DLD1 (cell line): Measurements from ENCODE around the gene SLC38A5.
"Not testable (repeated sequence)": the region's sequence is repeated elsewhere in the genome, so short reads cannot be mapped to it uniquely, and the experiment has no call there.

Experiments used
- in situ Hi-C: cut with HindIII; loops from 2 replicates; pipeline ENCODE4 v1.10.0; 2017; ENCODE audit warnings: low sequenced_read_pairs

SLC38A5 gene

DNA sequence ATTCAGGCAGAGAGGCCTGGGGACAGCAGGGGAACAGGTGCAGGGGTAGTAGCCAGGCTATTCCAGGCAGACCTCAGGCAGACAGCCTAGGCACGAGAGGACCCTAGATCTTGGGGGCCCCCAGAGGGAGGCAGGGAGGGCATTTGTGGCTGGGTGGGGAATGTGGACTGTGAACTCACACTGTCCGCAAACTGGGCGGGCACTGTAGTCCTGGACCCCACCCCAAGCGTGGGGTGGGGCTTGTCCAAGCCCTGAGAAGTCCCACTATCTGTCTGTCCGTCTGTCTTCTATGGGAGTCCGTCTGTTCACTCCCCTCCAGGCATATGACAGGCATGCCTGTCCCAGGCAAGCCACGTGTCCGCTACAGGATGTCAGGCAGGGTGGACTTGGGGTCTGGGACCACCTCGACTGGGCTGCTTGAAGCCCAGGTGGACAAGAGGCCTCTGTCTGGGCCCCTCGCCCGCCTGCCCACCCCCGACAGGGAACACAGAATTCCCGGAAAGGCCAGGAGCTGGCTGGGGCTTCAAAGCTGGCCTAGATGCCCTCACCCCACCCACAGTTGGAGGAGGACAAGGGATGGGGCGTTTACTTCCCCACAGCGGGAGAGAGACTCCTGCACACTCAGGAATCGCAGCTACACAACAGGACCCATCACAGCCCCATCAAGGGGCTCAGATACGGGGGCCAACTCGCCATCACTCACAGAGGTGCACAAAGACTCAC lies at the start of gene SLC38A5:
Gene SLC38A5 (minus strand): TSS at position 151 of the 723 bp plus-strand sequence. CDS start 2,336 bp downstream, outside the sequence.
- in situ Hi-C loops: no loop called here

DNA sequence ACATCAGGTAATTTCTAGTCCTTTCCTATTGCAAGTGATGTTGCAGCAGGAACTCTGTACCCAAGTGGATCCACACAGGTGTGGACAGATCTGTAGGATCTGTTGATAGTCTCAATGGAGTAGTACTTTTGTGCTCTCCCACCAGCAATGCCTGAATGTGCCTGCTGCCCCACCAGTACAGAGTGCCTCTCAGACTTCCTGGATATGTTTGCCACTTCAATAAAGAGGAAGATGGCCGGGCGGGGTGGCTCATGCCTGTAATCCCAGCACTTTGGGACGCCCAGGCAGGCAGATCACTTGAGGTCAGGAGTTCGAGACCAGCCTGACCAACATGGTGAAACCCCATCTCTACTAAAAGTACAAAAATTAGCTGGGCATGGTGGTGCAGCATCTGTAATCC lies 49.4 kb upstream of the SLC38A5 start:
- in situ Hi-C loops: not testable (repeated sequence)

DNA sequence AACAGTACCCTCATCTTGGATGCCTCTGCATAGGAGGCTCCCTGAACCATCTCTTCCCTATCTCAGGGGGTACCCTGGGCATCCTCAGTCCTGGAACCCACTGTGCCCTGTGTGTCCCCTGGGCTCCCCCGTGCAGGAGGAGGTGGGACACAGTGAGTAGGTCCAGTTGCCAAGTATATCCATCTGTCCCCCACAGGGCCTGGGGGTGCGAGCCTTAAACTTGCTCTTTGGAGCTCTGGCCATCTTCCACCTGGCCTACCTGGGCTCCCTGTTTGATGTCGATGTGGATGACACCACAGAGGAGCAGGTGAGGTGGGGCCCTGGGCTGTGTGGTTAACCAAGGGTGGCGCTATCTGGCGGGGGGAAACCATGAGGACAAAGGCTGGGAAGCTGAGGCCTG lies 46.9 kb upstream of the SLC38A5 start:
- in situ Hi-C loops: no loop called here

DNA sequence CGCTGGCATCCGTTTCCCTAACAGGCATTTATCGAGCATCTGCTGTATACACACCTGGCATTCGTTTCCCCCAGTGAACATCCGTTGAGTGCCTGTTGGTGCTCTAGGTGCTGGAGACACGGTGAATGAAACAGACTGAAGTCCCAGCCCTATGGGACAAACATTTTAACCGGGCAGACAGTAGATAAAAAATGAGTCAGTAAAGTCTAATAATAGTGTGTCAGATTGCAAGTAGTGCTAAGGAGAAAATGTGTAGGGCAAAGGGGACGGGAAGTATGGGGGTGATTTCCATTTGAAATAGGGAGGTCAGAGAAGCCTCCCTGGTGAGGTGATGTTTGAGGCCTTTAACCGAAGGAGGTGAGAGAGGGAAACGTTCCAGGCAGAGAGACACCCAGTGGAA lies 46.2 kb upstream of the SLC38A5 start:
- in situ Hi-C loops: no loop called here

DNA sequence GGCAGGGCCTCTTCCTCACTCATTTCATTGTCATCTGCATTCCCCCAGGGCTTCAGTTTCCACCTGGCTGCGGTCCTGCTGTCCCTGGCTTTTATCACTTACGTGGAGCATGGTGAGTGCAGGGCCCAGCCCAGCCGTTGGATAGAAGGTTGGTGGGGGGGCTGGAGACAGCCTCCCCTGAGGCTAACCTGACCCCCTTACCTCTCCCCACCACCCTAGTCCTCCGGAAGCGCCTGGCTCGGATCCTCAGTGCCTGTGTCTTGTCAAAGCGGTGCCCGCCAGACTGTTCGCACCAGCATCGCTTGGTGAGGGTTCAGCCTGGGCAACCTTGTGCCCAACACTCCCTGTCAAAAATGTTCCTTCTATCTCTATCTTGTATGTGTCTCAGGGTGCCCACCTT lies 45.8 kb upstream of the SLC38A5 start:
- in situ Hi-C loops: no loop called here

DNA sequence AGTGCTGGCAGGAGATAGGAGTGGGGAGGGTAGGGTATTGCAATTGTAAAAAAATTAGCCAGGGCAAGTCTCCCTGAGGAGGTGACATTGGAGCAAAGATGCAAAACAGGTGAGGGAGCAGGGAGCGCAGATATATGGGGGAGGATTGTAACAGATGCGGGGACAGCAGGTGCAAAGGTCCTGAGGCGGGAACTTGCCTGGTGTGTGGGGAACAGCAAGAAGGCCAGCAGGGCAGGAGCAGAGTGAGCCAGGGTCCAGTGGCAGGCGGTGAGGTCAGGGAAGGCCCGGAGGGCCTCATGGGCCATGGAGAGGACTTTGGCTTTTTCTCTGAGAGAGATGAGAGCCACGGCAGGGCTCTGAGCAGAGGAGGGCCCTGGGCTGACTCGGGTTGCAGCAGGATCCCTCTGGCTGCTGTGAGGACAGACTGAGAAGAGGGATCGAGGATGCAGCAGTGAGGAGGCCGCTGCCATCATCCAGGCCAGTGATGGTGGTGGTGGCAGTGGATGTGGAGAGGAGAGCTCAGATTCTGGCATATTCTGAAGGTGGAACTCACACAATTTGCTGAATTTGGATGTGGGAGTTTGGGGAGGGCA lies 44.9 kb upstream of the SLC38A5 start:
- in situ Hi-C loops: no loop called here

DNA sequence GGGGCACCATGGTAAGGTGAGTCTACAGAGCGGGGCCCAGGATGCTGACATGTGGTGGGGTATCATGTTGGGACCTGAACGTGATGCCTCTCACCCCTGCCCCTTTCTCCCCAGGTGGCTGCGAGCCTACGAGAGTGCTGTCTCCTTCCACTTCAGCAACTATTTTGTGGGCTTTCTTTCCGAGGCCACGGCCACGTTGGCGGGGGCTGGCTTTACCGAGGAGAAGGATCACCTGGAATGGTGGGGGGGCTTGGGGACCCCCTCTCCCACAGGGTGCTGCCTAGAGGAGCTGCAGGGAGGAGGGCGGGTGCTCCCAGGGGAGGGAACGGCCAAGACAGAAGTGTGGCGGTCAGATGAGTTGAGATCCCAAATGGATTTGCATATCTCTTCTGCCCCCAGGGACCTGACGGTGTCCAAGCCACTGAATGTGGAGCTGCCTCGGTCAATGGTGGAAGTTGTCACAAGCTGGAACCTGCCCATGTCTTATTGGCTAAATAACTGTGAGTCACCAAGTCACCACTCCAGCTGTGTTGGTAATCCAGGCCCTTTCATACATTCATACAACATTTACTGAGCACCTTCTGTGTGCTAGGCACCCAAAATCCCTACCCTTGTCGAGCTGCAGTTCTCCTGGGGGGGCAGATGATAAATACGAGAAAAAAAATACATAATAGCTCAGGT lies 44.2 kb upstream of the SLC38A5 start:
- in situ Hi-C loops: no loop called here

DNA sequence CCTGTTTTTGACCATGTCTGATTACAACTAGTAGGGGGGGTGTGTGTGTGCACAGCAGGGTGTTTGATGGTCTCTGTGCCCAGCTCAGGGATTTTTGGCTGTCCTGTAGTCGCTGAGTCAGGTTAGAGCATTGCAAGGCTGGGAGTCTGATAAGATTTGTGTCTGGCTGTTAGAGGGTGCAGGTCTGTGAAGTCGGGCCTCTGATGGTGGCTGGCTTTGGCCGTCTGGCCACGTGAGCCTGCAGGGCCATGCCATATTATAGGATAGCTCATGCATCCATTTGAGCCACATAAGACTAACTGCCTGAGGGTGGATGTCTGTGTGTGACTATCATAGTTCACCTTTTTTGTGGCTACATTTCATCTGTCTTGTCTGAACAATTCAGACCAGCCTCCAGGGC lies 43.6 kb upstream of the SLC38A5 start:
- in situ Hi-C loops: no loop called here

DNA sequence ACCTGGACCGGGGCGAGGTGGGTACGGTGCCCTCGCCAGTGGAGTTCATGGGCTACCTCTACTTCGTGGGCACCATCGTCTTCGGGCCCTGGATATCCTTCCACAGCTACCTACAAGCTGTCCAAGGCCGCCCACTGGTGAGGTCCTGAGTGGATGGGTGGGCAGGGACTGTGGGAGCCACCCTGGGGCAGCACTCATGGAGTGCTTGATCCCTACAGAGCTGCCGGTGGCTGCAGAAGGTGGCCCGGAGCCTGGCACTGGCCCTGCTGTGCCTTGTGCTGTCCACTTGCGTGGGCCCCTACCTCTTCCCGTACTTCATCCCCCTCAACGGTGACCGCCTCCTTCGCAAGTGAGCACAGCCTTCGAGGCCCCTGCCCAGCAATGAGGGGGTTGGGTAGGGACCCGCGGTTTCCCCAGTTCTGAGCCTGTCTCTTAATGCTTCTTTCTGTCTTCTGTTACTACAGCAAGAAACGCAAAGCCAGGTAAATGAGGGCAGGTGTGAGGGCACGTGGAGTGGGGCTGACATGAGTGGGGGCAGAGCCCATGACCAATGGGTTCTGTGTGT lies 42.4 kb upstream of the SLC38A5 start:
- in situ Hi-C loops: no loop called here

DNA sequence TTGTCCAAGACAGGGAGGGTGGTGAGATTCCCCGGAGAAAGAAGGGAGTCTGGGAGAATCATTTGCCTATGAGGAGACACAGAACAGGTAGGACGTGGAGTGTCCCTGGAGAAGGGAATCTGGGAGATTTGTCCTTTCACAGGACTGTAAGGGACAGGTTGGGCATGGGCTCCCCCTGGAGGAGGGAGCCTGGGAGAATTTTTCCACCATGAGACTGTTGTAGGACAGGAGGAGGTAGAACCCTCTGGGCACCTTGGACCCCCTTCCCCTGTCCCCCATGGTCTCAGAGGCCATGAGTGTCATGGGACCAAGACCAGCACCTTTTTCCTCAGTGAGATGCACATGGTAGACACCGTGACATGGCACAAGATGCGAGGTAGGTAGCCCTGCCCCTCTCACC lies 41.5 kb upstream of the SLC38A5 start:
- in situ Hi-C loops: no loop called here

DNA sequence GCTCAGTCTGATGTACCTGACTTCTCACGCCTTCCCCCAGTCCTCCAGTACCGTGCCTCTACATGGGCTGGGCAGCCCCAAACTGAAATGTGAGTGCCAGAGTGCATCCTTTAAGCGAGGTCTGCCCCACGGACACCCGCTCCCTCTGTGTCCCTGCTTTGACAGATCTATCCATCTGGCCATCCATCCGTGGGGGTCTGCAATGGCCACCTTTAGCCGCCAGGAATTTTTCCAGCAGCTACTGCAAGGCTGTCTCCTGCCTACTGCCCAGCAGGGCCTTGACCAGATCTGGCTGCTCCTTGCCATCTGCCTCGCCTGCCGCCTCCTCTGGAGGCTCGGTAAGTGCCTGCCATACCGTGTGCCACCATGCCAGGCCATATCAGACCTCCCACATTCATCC lies 39.6 kb upstream of the SLC38A5 start:
- in situ Hi-C loops: no loop called here

DNA sequence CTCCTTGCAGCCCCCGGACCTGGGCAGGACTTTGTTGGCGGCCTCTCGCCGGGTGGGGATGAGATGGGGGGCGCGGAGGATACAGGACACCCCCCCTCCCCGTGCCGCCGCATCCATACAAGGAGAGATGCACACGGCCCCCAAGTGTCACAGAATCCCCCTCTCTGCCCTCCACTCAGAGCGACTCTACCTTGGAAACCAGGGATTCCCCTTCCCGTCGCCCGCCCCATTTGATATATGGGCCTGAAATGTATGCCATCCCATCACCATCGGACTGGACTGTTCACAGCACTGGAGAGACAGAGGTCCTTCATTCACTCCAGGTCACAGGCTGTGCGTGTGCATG lies 39.2 kb upstream of the SLC38A5 start:
- in situ Hi-C loops: no loop called here

DNA sequence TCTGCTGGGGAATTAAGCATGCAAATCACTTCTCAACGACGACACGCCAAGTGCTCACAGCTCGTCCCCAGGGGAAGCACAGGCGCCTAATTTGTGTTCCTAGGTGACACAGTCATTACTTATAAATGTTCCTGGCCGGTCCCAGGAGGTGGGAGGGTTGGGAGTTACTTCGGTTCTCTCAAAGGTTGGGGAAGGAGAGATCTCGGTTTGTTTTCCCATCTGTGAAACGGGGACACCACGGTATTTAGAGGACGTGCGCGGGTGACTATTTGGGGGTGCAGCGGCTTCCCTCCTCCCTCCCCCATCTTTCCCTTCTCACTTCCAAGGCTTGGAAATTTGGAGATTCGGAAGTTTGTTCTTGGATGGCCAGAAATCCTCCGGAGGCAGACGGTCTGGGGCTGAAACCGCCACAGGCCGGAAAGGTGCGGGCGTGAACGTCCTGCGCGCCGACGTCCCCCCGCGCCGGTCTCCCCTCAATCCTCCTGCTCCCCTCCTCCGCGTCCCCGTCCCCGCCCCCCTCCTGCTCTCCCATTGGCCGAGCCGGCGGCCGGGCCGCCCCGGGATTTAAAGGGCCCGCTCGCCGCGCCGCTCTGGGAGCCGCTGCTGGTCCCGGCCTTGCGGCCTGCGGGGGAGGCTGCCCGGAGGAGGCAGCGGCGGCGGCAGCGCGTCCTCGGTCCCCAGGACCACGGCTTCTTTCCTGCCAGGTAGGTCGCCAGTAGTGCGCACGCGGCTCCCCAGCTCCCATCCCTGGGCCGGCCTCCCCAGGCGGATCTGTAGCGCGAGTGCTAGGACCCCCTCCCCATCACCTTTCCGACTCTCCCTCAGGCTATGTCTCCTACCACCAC lies 38.6 kb upstream of the SLC38A5 start, which contains the start of gene PORCN:
Gene PORCN (plus strand): TSS at position 593 of the 845 bp plus-strand sequence. CDS start 829 bp downstream, outside the sequence.
- in situ Hi-C loops: no loop called here

DNA sequence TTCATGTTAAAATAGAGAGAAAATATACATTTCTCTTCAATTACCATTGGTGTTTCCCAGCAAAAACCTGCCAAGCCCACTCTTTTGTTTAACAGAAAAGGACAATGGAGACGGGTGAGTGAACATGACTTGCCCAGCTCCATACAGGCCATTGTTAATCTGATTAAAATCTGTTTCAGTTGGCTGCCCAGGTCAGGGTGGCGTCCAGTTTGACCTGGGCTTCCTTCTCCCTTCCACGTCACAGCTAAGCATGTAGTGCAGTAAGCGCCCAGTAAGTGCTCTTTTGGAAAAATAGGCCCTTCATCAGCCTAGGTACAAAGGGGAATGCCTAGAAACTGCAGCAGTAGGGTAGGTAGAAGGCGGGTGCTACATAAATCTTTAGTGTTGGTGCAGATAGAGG lies 37.2 kb upstream of the SLC38A5 start:
- in situ Hi-C loops: no loop called here

DNA sequence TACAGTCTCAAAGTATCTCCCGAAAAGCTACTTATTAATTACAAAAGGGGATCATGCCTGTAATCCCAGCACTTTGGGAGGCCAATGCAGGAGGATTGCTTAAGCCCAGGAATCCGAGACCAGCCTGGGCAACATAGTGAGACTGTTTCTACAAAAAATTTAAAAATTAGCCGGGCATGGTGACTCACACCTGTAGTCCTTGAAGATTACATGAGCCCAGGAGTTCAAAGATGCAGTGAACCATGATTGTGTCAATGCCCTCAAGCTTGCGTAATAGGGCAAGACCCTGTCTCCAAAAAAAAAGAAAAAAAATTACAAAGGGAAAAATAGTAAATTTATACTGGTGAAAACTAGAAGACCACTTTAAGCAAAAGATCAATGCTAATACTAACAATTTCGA lies 35.4 kb upstream of the SLC38A5 start:
- in situ Hi-C loops: no loop called here

DNA sequence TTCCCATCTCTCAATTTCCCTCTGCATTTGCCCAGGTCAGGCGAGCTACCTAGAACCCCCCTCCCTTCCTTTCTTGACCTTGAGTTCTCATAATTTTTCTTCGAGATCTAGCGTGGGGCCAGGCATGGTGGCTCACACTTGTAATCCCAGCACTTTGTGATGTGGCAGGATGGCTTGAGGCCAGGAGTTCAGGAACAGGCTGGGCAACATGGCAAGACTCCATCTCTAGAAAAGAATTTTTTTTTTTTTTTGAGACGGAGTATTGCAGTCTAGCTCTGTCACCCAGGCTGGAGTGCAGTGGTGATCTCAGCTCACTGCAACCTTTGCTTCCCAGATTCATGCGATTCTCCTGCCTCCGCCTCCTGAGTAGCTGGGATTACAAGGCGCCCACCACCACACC lies 34.2 kb upstream of the SLC38A5 start:
- in situ Hi-C loops: no loop called here

DNA sequence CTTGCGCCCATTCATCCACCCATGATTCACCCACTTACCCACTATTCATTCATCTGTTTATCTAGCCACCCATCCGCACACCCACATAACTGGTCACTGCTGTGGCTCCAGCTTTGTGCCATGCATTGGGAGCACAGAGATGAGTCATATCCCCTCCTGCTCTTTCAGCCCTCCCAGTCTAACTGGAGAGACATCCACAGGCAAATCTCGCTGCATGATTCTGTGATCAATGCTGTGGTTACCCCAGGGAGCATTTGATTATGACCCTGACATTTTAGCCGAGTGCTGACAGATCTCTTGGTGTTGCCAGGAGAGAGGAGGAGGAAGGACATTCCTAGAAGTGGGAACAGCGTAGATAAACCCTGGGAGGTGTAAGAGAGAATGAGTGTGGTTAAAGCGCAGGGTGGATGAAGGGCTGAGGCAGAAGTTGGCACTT lies 28.3 kb upstream of the SLC38A5 start:
- in situ Hi-C loops: no loop called here

DNA sequence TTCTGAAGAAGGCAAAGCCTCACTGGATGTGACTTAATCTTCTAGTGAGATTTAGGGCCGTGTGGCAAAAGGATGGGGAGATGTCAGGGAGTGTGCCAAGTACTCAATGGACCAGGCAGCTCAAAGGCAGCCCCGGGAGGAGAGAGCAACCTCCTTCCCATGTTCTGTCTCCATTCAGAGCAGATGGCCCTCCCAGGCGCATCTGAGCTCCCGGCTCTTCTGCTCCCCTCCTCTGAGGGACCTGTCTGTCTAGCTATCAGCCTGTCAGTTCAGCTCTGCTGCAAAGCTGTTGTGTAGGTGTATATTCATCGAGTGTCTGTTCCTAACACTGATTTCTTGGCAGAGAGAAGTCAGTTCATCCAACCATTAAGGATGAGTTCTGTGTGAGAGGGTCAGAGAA lies 27.8 kb upstream of the SLC38A5 start:
- in situ Hi-C loops: no loop called here

DNA sequence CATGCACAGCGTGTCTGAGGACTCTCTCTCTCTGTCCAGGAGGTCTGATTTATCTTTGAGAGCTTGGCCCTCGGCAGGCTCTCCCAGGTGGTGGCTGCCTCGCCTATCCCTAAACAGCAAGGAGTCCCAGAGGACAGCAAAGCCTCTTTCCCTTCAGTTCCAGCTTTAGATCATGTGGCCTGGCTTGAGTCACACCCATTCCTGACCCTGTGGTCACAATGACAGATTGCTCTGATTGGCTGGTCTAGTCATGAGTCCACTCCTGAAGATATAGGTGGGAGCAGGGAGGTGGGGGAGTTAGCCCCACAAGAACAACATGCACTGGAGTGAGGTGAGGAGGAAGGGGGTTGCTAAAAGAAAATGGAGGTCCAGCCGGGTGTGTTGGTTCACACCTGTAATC lies 26.6 kb upstream of the SLC38A5 start:
- in situ Hi-C loops: no loop called here

DNA sequence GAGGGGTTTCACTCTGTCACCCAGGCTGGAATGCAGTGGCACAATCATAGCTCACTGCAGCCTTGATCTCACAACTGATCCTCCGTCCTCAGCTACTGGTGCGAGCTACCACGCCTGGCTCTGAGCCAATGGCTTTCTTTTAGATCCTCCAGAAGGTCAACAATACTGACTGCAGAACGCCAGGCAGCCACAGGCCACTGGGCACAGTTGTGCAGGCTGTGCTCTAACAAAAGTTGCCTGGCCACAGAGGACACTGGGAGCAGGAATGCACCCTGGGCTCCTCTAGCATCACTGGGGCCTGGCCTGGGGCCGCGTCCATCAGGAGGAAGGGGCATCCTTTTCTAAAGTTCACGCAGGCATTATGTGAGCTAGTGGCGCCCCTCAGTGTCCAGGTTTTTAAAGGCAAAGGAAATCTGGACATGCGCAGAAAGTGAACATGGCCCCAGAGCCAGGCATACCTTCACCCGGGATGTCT lies 23.9 kb upstream of the SLC38A5 start:
- in situ Hi-C loops: no loop called here
